GM10266 (cell line): ENCODE results near the gene VCAN.

Experiments
- DNase-seq: peaks from one replicate; pipeline ENCODE4 v3.0.0; 2012; ENCODE audit errors: extremely low spot score
- CTCF ChIP-seq: IDR thresholded peaks from 2 replicates; pipeline ENCODE4 v1.5.1; 2012; ENCODE audit warnings: mild to moderate bottlenecking, low read depth; ENCODE audit not compliant: control insufficient read depth, insufficient read depth; ENCODE audit errors: missing control alignments

VCAN gene

GRCh38 chr5:83589786-83590185 lies 118.2 kb downstream of the VCAN start:
- TF ChIP-seq CTCF: no peak
- DNase-seq: no peak

- no peak for DNase-seq
- TF ChIP-seq CTCF: no peak
These were observed 119.4 kb downstream of the VCAN start for GRCh38 chr5:83590966-83591365.

- no peak for DNase-seq
- TF ChIP-seq CTCF: no peak
These were observed 123.7 kb downstream of the VCAN start for GRCh38 chr5:83595217-83595616.

GRCh38 chr5:83608122-83608521 lies 136.6 kb downstream of the VCAN start:
- TF ChIP-seq CTCF: peak; percentile 40
- DNase-seq: peak; percentile 21

GRCh38 chr5:83614841-83615240 lies 143.3 kb downstream of the VCAN start:
- no peak for TF ChIP-seq CTCF
- no peak for DNase-seq

GRCh38 chr5:83628360-83628759 lies 156.8 kb downstream of the VCAN start:
- DNase-seq: no peak
- TF ChIP-seq CTCF: no peak
